B cell (primary cell): ENCODE measurements around the gene KLHDC8A. TPM values are rescaled to one million over a fixed set of nuclear protein-coding genes. Genes with fewer than 3 reads are reported as not detected.

Experiments
- ATAC-seq: fragments of 200-7000 bp; cut with Tn5 transposase; one replicate; pipeline ENCODE4 v1.10.0; 2021; ENCODE audit warnings: low read depth, mild to moderate bottlenecking, moderate number of reproducible peaks, moderate library complexity
- CTCF ChIA-PET: fragments of 350-600 bp; sonication (Branson Sonifier 250); formaldehyde crosslinking; loops from one replicate; lab custom pipeline; 2021; ENCODE audit warnings: antibody characterized with exemption, inconsistent platforms; lab: Charles Lee
- POLR2A ChIA-PET: fragments of 350-600 bp; sonication (Branson Sonifier 250); formaldehyde crosslinking; loops from one replicate; lab custom pipeline; 2021; ENCODE audit warnings: antibody characterized with exemption; lab: Charles Lee
- DNase-seq: peaks from one replicate; pipeline ENCODE4 v3.0.0; 2013
- H2AFZ ChIP-seq: 2 replicates; pipeline ENCODE4 v1.6.1; 2012; ENCODE audit warnings: mild to moderate bottlenecking, low read depth, low read length; ENCODE audit not compliant: insufficient read depth, poor library complexity, severe bottlenecking
- H3K27ac ChIP-seq, 2 donors: 1 replicate in 1 of 2; 2 replicates in 1 of 2; pipeline ENCODE4 v1.5.1; 2012 to 2013; ENCODE audit warnings: low read length in 2 of 2, mild to moderate bottlenecking in 2 of 2, moderate library complexity in 1 of 2
- H3K27me3 ChIP-seq, 4 experiments: fragments of 200-600 bp in 1 of 4; sonication (generic) in 1 of 4; replicated peaks in 1 of 4; 1 replicate in 2 of 4; 2 replicates in 2 of 4; pipeline versions ENCODE4 v1.6.1 to v1.7.0; 2013 to 2016; ENCODE audit warnings: low read length in 3 of 4, mild to moderate bottlenecking in 2 of 4, mixed read lengths in 1 of 4, moderate library complexity in 1 of 4; ENCODE audit not compliant: insufficient read depth in 4 of 4, control insufficient read depth in 3 of 4; ENCODE audit errors: control extremely low read depth in 1 of 4
- H3K36me3 ChIP-seq, 2 experiments: replicated peaks in 1 of 2; 1 replicate in 1 of 2; 2 replicates in 1 of 2; pipeline versions ENCODE4 v1.6.1 to v1.7.1; 2013; ENCODE audit warnings: low read length in 1 of 2; ENCODE audit not compliant: insufficient read depth in 2 of 2, control insufficient read depth in 1 of 2; ENCODE audit errors: control extremely low read depth in 1 of 2, extremely low read depth in 1 of 2
- H3K4me1 ChIP-seq, 2 donors: fragments of 200-600 bp in 1 of 2; sonication (generic) in 1 of 2; 1 replicate in 1 of 2; 2 replicates in 1 of 2; pipeline versions ENCODE4 v1.5.1 to v1.6.1; 2013 to 2017; ENCODE audit warnings: low read length in 2 of 2; ENCODE audit not compliant: control insufficient read depth in 2 of 2, insufficient read depth in 2 of 2
- H3K4me2 ChIP-seq: replicated peaks from 2 replicates; pipeline ENCODE3; 2012; ENCODE audit warnings: mild to moderate bottlenecking, low read depth, low read length; ENCODE audit not compliant: poor library complexity, severe bottlenecking
- H3K4me3 ChIP-seq, 5 experiments: fragments of 200-600 bp in 1 of 5; sonication (generic) in 1 of 5; 1 replicate in 3 of 5; 2 replicates in 2 of 5; pipeline versions ENCODE4 v1.5.1 to v1.7.0; 2011 to 2016; ENCODE audit warnings: low read length in 4 of 5, mild to moderate bottlenecking in 4 of 5, low read depth in 2 of 5, control low read depth in 1 of 5, moderate library complexity in 1 of 5; ENCODE audit not compliant: insufficient read depth in 1 of 5; ENCODE audit errors: control extremely low read depth in 1 of 5, extremely low read depth in 1 of 5
- H3K79me2 ChIP-seq: fragments of 200-600 bp; sonication (generic); one replicate; pipeline ENCODE4 v1.6.0; 2016; ENCODE audit warnings: low read length; ENCODE audit not compliant: control insufficient read depth, insufficient read depth
- H3K9ac ChIP-seq: fragments of 200-600 bp; sonication (generic); 2 replicates; pipeline ENCODE4 v1.6.1; 2017; ENCODE audit warnings: mild to moderate bottlenecking, low read length, moderate library complexity
- H3K9me3 ChIP-seq, 3 donors: one replicate each; pipeline versions ENCODE4 v1.6.1 to v1.7.1; 2013; ENCODE audit warnings: low read length in 2 of 3; ENCODE audit not compliant: control insufficient read depth in 2 of 3, insufficient read depth in 1 of 3; ENCODE audit errors: control extremely low read depth in 1 of 3
- H4K20me1 ChIP-seq: 2 replicates; pipeline ENCODE4 v1.6.0; 2012; ENCODE audit warnings: mild to moderate bottlenecking, low read length; ENCODE audit not compliant: insufficient read depth, control insufficient read depth, poor library complexity, severe bottlenecking
- H3K27ac Mint-ChIP-seq: one replicate; pipeline ENCODE4 v1.8.0; 2021; ENCODE audit warnings: mixed read lengths
- H3K27me3 Mint-ChIP-seq: one replicate; pipeline ENCODE4 v1.8.0; 2021; ENCODE audit warnings: mixed read lengths
- H3K4me1 Mint-ChIP-seq: one replicate; pipeline ENCODE4 v1.8.0; 2021; ENCODE audit warnings: mixed read lengths
- H3K4me3 Mint-ChIP-seq: one replicate; pipeline ENCODE4 v1.8.0; 2021; ENCODE audit warnings: mixed read lengths
- H3K9me3 Mint-ChIP-seq: one replicate; pipeline ENCODE4 v1.8.0; 2022; ENCODE audit warnings: mixed read lengths; ENCODE audit not compliant: insufficient read depth
- EZH2 ChIP-seq: IDR thresholded peaks from 2 replicates; pipeline ENCODE4 v1.6.1; 2012; ENCODE audit warnings: borderline replicate concordance, low read depth, mild to moderate bottlenecking, moderate library complexity, low read length; ENCODE audit not compliant: insufficient read depth, poor library complexity, severe bottlenecking
- WGBS: methylation state at CpG from one replicate; pipeline ENCODE4 v1.1.5; 2013; ENCODE audit warnings: missing lambda C conversion rate; ENCODE audit not compliant: insufficient coverage; 5-methylcytosine and 5-hydroxymethylcytosine counted together
- intact Hi-C: fragments of 100-400 bp; cut with micrococcal nuclease; formaldehyde crosslinking; loops from one replicate; pipeline ENCODE4 v1.10.0; 2022
- polyA plus RNA-seq: library from polyadenylated mRNA; depleted of rRNA; stranded (reverse); fragments of >200 nt; gene quantifications from 2 replicates; pipeline ENCODE4 v1.2.3, GENCODE V29; 2012
- total RNA-seq, 2 donors: library from RNA; stranded (reverse); fragments of 120-200 nt in 1 of 2; gene quantifications; 1 replicate in 1 of 2; 2 replicates in 1 of 2; pipeline versions ENCODE4 v1.2.3 to v1.2.4, GENCODE V29; 2013 to 2022
- TF ChIP-seq, protein P1 (sequence below): fragments of 200-600 bp; IDR thresholded peaks from one replicate; pipeline ENCODE4 v1.8.0; 2022; ENCODE audit warnings: antibody characterized with exemption, mild to moderate bottlenecking

Gene KLHDC8A
- total and polyA plus RNA-seq, 2 donors (not counting 1 experiment from before 2014, with no cell fraction given): 0.39 to 0.60 TPM

DNA sequence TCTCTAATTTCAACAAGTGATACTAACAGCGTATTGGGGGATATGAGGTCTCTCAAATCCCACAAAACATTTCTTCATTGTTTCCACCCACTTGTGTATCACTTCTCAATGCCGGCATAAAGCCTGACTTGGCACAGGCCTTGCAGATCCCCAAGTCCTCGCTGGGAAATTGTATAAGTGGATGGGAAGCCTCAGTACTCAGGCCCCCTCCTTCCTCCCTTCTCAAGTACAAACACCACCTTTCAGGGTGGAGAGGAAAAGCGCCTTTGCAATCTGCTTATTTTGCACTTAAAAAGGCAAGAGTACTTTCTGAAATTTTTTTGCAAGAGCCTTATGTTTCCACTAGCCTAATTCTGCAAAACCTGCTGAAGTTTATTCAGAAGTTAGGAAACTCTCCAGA lies 25.8 kb upstream of the KLHDC8A start:
- POLR2A ChIA-PET: no interaction called here
- TF ChIP-seq EZH2: no peak
- TF ChIP-seq, protein P1, sequence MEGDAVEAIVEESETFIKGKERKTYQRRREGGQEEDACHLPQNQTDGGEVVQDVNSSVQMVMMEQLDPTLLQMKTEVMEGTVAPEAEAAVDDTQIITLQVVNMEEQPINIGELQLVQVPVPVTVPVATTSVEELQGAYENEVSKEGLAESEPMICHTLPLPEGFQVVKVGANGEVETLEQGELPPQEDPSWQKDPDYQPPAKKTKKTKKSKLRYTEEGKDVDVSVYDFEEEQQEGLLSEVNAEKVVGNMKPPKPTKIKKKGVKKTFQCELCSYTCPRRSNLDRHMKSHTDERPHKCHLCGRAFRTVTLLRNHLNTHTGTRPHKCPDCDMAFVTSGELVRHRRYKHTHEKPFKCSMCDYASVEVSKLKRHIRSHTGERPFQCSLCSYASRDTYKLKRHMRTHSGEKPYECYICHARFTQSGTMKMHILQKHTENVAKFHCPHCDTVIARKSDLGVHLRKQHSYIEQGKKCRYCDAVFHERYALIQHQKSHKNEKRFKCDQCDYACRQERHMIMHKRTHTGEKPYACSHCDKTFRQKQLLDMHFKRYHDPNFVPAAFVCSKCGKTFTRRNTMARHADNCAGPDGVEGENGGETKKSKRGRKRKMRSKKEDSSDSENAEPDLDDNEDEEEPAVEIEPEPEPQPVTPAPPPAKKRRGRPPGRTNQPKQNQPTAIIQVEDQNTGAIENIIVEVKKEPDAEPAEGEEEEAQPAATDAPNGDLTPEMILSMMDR: no peak
- H3K9me3 ChIP-seq: no peaks in the 10 kb centered on the region
- no peaks in the 10 kb centered on the region for H3K36me3 ChIP-seq
- H3K4me2 ChIP-seq: no peak overlapping the region
- H3K79me2 ChIP-seq: no peaks in the 10 kb centered on the region
- H2AFZ ChIP-seq: no peak overlapping the region
- Mint-ChIP-seq H3K4me3 (no peak overlapping the region), H3K27me3 (peaks cover 32% of the 10 kb centered on the region), H3K9me3 (no peaks in the 10 kb centered on the region), H3K4me1 (no peaks in the 10 kb centered on the region), H3K27ac (no peak overlapping the region)
- no peak overlapping the region for H3K27ac ChIP-seq
- no peaks in the 10 kb centered on the region for H4K20me1 ChIP-seq
- no peak overlapping the region for H3K4me3 ChIP-seq
- no peak overlapping the region for H3K9ac ChIP-seq
- CTCF ChIA-PET: interaction anchor here (0.7 kb wide), 2 partner anchors 142 to 1254 kb away, joined by 3 read pairs; no protein-coding TSS in a partner anchor
- no peaks in the 10 kb centered on the region for H3K4me1 ChIP-seq
- intact Hi-C loops: no loop called here
- peaks cover 0 to 3% (median 0%) of the 10 kb centered on the region in 4 experiments for H3K27me3 ChIP-seq
- no CpG with 5 or more reads among the region's 4 CpGs for WGBS
- DNase-seq: no peak
- no peak for ATAC-seq

DNA sequence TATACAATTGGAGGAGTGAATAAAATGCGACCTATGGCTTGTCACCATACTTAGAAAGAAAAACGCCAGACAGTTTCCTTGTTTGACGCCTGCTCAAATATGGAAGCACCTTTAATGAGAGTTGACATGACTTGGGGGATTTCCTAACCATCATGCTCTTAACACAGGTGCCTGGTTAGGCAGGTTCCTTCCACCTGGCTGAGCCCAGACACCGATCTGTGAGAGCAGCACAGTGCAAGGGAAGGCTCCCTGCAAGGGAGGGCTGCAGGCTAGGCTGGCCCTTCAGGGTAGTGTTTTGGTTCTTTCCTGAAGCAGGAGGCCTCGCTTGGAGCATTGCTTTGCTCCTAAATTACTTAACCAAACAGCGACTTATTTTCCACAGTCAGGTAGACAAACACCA lies 24.6 kb upstream of the KLHDC8A start:
- Histone ChIP-seq H3K27me3 (peaks cover 0 to 4% (median 0%) of the 10 kb centered on the region in 4 experiments), H3K27ac (no peak overlapping the region), H3K4me2 (no peak overlapping the region), H3K9ac (no peak overlapping the region), H3K36me3 (no peaks in the 10 kb centered on the region), H2AFZ (no peak overlapping the region), H3K9me3 (no peaks in the 10 kb centered on the region), H3K4me1 (no peaks in the 10 kb centered on the region), H3K4me3 (no peak overlapping the region), H3K79me2 (no peaks in the 10 kb centered on the region), H4K20me1 (no peaks in the 10 kb centered on the region)
- H3K4me3 Mint-ChIP-seq: no peak overlapping the region
- peaks cover 39% of the 10 kb centered on the region for H3K27me3 Mint-ChIP-seq
- WGBS: 76% methylated on average over 5 of the region's 6 CpGs
- ChIA-PET CTCF (interaction anchor here (0.7 to 1.4 kb wide), 3 partner anchors 46 to 189 kb away, joined by 3 to 4 read pairs (median 3); no protein-coding TSS in a partner anchor), POLR2A (interaction anchor here (0.5 kb wide), 1 partner anchor 211 kb away, joined by 3 read pairs; no protein-coding TSS in a partner anchor)
- no peaks in the 10 kb centered on the region for H3K9me3 Mint-ChIP-seq
- no peaks in the 10 kb centered on the region for H3K4me1 Mint-ChIP-seq
- TF ChIP-seq EZH2: no peak
- TF ChIP-seq, protein P1: no peak
- no peak for DNase-seq
- intact Hi-C loops: no loop called here
- ATAC-seq: no peak
- H3K27ac Mint-ChIP-seq: no peak overlapping the region
